CD8-positive, alpha-beta memory T cell (primary cell): ENCODE results near the gene CCR5. TPM values are rescaled to one million over a fixed set of nuclear protein-coding genes. Genes with fewer than 3 reads are reported as not detected.
A peak's percentile ranks its signal among the peaks of the same experiment; 100 is the strongest.

Source experiments
- CTCF ChIA-PET: fragments of 350-600 bp; sonication (Branson Sonifier 250); formaldehyde crosslinking; loops from one replicate; lab custom pipeline; 2021; ENCODE audit warnings: antibody characterized with exemption; lab: Charles Lee
- POLR2A ChIA-PET: fragments of 350-600 bp; sonication (Branson Sonifier 250); formaldehyde crosslinking; loops from one replicate; lab custom pipeline; 2021; ENCODE audit warnings: antibody characterized with exemption; lab: Charles Lee
- DNase-seq, 5 donors: peaks; one replicate each; pipeline versions ENCODE4 v3.0.0 to v3.0.0-alpha.2; 2020 to 2022; ENCODE audit warnings: mixed read lengths in 1 of 5
- H3K27ac ChIP-seq: one replicate; pipeline ENCODE4 v1.7.0; 2013; ENCODE audit warnings: low read depth, mild to moderate bottlenecking, low read length, moderate library complexity
- H3K27me3 ChIP-seq: 2 replicates; pipeline ENCODE4 v1.7.0; 2013; ENCODE audit warnings: low read length, mild to moderate bottlenecking; ENCODE audit not compliant: insufficient read depth, poor library complexity, severe bottlenecking
- H3K36me3 ChIP-seq: 2 replicates; pipeline ENCODE4 v1.7.0; 2013; ENCODE audit warnings: mild to moderate bottlenecking, low read length, moderate library complexity; ENCODE audit not compliant: insufficient read depth
- H3K4me1 ChIP-seq: 2 replicates; pipeline ENCODE4 v1.7.0; 2013; ENCODE audit warnings: mild to moderate bottlenecking, low read length, moderate library complexity; ENCODE audit not compliant: insufficient read depth
- H3K4me3 ChIP-seq: 2 replicates; pipeline ENCODE4 v1.7.0; 2013; ENCODE audit warnings: mild to moderate bottlenecking, low read length
- H3K9me3 ChIP-seq: 2 replicates; pipeline ENCODE4 v1.7.0; 2013; ENCODE audit warnings: mild to moderate bottlenecking, low read length
- H3K27ac Mint-ChIP-seq, 8 donors: one replicate each; pipeline ENCODE4 v1.8.0; 2020 to 2021; ENCODE audit warnings: mixed read lengths in 8 of 8, mild to moderate bottlenecking in 6 of 8, inconsistent platforms in 3 of 8, moderate library complexity in 3 of 8
- H3K27me3 Mint-ChIP-seq, 2 donors: one replicate each; pipeline ENCODE4 v1.8.0; 2020 to 2021; ENCODE audit warnings: mixed read lengths in 2 of 2, mild to moderate bottlenecking in 1 of 2, moderate library complexity in 1 of 2
- H3K36me3 Mint-ChIP-seq, 3 donors: one replicate each; pipeline ENCODE4 v1.8.0; 2020 to 2021; ENCODE audit warnings: mixed read lengths in 3 of 3, inconsistent platforms in 1 of 3, mild to moderate bottlenecking in 1 of 3
- H3K4me1 Mint-ChIP-seq, 3 donors: one replicate each; pipeline ENCODE4 v1.8.0; 2020 to 2021; ENCODE audit warnings: mixed read lengths in 3 of 3, inconsistent platforms in 1 of 3, mild to moderate bottlenecking in 1 of 3
- H3K4me3 Mint-ChIP-seq, 7 donors: one replicate each; pipeline ENCODE4 v1.8.0; 2020 to 2021; ENCODE audit warnings: mixed read lengths in 7 of 7, mild to moderate bottlenecking in 6 of 7, moderate library complexity in 4 of 7, inconsistent platforms in 2 of 7
- H3K9me3 Mint-ChIP-seq, 5 donors: one replicate each; pipeline ENCODE4 v1.8.0; 2020 to 2022; ENCODE audit warnings: mixed read lengths in 5 of 5, mild to moderate bottlenecking in 3 of 5, moderate library complexity in 2 of 5, inconsistent platforms in 1 of 5
- polyA plus RNA-seq: library from polyadenylated mRNA; unstranded; fragments of 300-500 nt; fragmentation: Illumina TruSeq; gene quantifications from one replicate; pipeline ENCODE4 v1.2.3, GENCODE V29; 2021
- total RNA-seq, 2 experiments: library from RNA; stranded (reverse); gene quantifications; one replicate each; pipeline ENCODE4 v1.2.3, GENCODE V29; 2021

CCR5 gene
- total and polyA plus RNA-seq, 3 experiments from 2014 or later = 2.6 to 29.2 (median 3.4) TPM

DNA sequence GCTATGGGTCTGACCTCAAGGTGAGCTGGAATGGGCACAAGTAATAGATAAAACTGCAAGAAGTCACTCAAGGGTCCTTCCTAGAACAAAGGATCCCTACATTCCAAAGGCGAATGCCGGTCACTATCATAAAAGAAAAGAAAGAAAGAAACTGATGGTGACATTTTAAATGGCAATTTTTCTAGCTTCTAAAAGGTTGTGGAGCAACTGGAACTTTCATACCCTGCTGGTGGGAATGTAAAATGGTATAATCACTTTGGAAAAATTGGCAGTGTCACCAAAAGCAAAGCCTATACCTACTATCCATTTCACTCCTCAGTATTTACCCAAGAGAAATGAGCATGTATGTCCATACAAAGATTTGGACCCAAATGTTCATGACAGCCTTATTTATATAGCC, 40.5 kb downstream of the CCR5 start:
- Histone ChIP-seq H3K36me3 (no peaks in the 10 kb centered on the region), H3K9me3 (no peaks in the 10 kb centered on the region), H3K27ac (no peak overlapping the region), H3K4me3 (no peak overlapping the region), H3K27me3 (no peaks in the 10 kb centered on the region), H3K4me1 (peaks cover 12% of the 10 kb centered on the region)
- DNase-seq = no peak
- Mint-ChIP-seq H3K4me3 (no peak overlapping the region), H3K27me3 (no peaks in the 10 kb centered on the region), H3K9me3 (no peaks in the 10 kb centered on the region), H3K4me1 (peaks cover 34 to 47% (median 36%) of the 10 kb centered on the region in 3 donors), H3K36me3 (peaks cover 0 to 14% (median 5%) of the 10 kb centered on the region in 3 donors), H3K27ac (no peak overlapping the region)
- POLR2A ChIA-PET = no interaction called here
- CTCF ChIA-PET = no interaction called here

GRCh38 chr3:46412786-46413298, 42.1 kb downstream of the CCR5 start:
- H3K27me3 ChIP-seq = no peaks in the 10 kb centered on the region
- no peaks in the 10 kb centered on the region for H3K9me3 ChIP-seq
- H3K27ac ChIP-seq = no peak overlapping the region
- peaks cover 0 to 2% of the 10 kb centered on the region in 2 donors for H3K27me3 Mint-ChIP-seq
- H3K27ac Mint-ChIP-seq = no peak overlapping the region
- no peaks in the 10 kb centered on the region for H3K36me3 ChIP-seq
- no peak for DNase-seq
- no peaks in the 10 kb centered on the region for H3K9me3 Mint-ChIP-seq
- POLR2A ChIA-PET = no interaction called here
- H3K4me3 ChIP-seq = no peak overlapping the region
- peaks cover 0 to 14% (median 5%) of the 10 kb centered on the region in 3 donors for H3K36me3 Mint-ChIP-seq
- peaks cover 3% of the 10 kb centered on the region for H3K4me1 ChIP-seq
- no peak overlapping the region for H3K4me3 Mint-ChIP-seq
- peaks cover 20 to 40% (median 23%) of the 10 kb centered on the region in 3 donors for H3K4me1 Mint-ChIP-seq
- CTCF ChIA-PET = no interaction called here

- Histone ChIP-seq H3K36me3 (no peaks in the 10 kb centered on the region), H3K4me3 (no peak overlapping the region), H3K4me1 (no peaks in the 10 kb centered on the region), H3K27me3 (no peaks in the 10 kb centered on the region), H3K27ac (no peak overlapping the region), H3K9me3 (no peaks in the 10 kb centered on the region)
- DNase-seq = no peak
- Mint-ChIP-seq H3K4me1 (peaks cover 11 to 28% (median 13%) of the 10 kb centered on the region in 3 donors), H3K27me3 (peaks cover 0 to 3% of the 10 kb centered on the region in 2 donors), H3K27ac (no peak overlapping the region), H3K4me3 (no peak overlapping the region), H3K9me3 (no peaks in the 10 kb centered on the region), H3K36me3 (peaks cover 0 to 5% (median 3%) of the 10 kb centered on the region in 3 donors)
- ChIA-PET CTCF (no interaction called here), POLR2A (no interaction called here)
Measured at GRCh38 chr3:46413951-46414350, 43.2 kb downstream of the CCR5 start.

GRCh38 chr3:46414739-46415138, 44.0 kb downstream of the CCR5 start:
- H3K4me3 Mint-ChIP-seq = no peak overlapping the region
- H3K4me1 ChIP-seq = no peaks in the 10 kb centered on the region
- no peak for DNase-seq
- no peak overlapping the region for H3K4me3 ChIP-seq
- H3K27ac Mint-ChIP-seq = peak overlapping the region in 1 of 8 donors; percentile 43
- H3K27ac ChIP-seq = no peak overlapping the region
- no peaks in the 10 kb centered on the region for H3K36me3 Mint-ChIP-seq
- H3K9me3 ChIP-seq = no peaks in the 10 kb centered on the region
- H3K27me3 ChIP-seq = no peaks in the 10 kb centered on the region
- peaks cover 6 to 21% (median 7%) of the 10 kb centered on the region in 3 donors for H3K4me1 Mint-ChIP-seq
- peaks cover 0 to 3% of the 10 kb centered on the region in 2 donors for H3K27me3 Mint-ChIP-seq
- no peaks in the 10 kb centered on the region for H3K36me3 ChIP-seq
- no peaks in the 10 kb centered on the region for H3K9me3 Mint-ChIP-seq
- CTCF ChIA-PET = no interaction called here
- POLR2A ChIA-PET = no interaction called here

DNA sequence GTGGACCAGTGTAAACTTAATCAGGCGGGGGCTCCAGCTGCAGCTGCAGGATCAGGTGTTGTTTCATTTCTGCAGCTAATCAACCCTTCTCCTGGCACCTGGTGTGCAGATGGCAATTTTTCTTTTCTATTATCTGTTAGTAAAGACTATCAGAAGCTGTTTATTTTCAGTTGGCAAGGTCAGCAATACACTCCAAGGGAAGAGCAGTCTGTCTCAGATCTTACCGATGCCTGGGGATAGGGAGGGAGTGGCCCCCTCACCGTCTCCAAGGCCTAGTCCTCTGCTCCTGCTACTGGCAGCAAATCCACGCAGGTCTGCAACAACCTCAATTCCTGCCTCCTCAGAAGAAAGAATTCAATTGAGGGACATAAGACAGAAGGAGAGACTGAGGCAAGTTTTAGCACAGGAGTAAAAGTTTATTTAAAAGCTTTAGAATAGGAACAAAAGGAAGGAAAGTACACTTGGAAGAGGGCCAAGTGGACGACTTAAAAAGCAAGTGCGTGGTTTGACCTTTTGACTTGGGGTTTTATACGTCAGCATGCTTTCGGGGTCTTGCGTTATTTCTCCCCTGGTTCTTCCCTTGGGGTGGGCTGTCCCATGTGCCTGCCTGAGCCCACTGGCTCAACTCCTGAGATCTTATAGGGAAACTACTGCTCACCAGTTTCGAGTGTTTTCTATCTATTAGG, 45.5 kb downstream of the CCR5 start:
- H3K4me3 Mint-ChIP-seq = no peak overlapping the region
- Histone ChIP-seq H3K27ac (no peak overlapping the region), H3K36me3 (no peaks in the 10 kb centered on the region), H3K9me3 (no peaks in the 10 kb centered on the region), H3K4me1 (no peaks in the 10 kb centered on the region), H3K4me3 (no peak overlapping the region), H3K27me3 (no peaks in the 10 kb centered on the region)
- peak overlapping the region in 1 of 8 donors; percentile 85 for H3K27ac Mint-ChIP-seq
- H3K36me3 Mint-ChIP-seq = no peaks in the 10 kb centered on the region
- no peaks in the 10 kb centered on the region for H3K9me3 Mint-ChIP-seq
- peaks cover 0 to 14% (median 2%) of the 10 kb centered on the region in 3 donors for H3K4me1 Mint-ChIP-seq
- ChIA-PET CTCF (no interaction called here), POLR2A (no interaction called here)
- no peak for DNase-seq
- peaks cover 0 to 3% of the 10 kb centered on the region in 2 donors for H3K27me3 Mint-ChIP-seq

GRCh38 chr3:46416811-46417510, 46.2 kb downstream of the CCR5 start:
- Histone ChIP-seq H3K27ac (no peak overlapping the region), H3K4me3 (no peak overlapping the region), H3K36me3 (no peaks in the 10 kb centered on the region), H3K27me3 (no peaks in the 10 kb centered on the region), H3K4me1 (no peaks in the 10 kb centered on the region), H3K9me3 (no peaks in the 10 kb centered on the region)
- Mint-ChIP-seq H3K4me1 (peaks cover 0 to 14% (median 2%) of the 10 kb centered on the region in 3 donors), H3K9me3 (no peaks in the 10 kb centered on the region), H3K27ac (peak overlapping the region in 1 of 8 donors; percentile 85), H3K36me3 (no peaks in the 10 kb centered on the region), H3K4me3 (no peak overlapping the region), H3K27me3 (peaks cover 0 to 3% of the 10 kb centered on the region in 2 donors)
- DNase-seq = no peak
- ChIA-PET CTCF (no interaction called here), POLR2A (no interaction called here)

GRCh38 chr3:46417841-46418611, 47.3 kb downstream of the CCR5 start:
- Histone ChIP-seq H3K27me3 (no peaks in the 10 kb centered on the region), H3K9me3 (no peaks in the 10 kb centered on the region), H3K36me3 (no peaks in the 10 kb centered on the region), H3K27ac (no peak overlapping the region), H3K4me3 (no peak overlapping the region), H3K4me1 (no peaks in the 10 kb centered on the region)
- no peak for DNase-seq
- Mint-ChIP-seq H3K27me3 (peaks cover 0 to 3% of the 10 kb centered on the region in 2 donors), H3K4me1 (peaks cover 0 to 14% (median 2%) of the 10 kb centered on the region in 3 donors), H3K9me3 (no peaks in the 10 kb centered on the region), H3K27ac (no peak overlapping the region), H3K4me3 (no peak overlapping the region), H3K36me3 (no peaks in the 10 kb centered on the region)
- POLR2A ChIA-PET = no interaction called here
- CTCF ChIA-PET = no interaction called here
